ENCODE measurements around the gene KCTD16.

Gene KCTD16

DNA sequence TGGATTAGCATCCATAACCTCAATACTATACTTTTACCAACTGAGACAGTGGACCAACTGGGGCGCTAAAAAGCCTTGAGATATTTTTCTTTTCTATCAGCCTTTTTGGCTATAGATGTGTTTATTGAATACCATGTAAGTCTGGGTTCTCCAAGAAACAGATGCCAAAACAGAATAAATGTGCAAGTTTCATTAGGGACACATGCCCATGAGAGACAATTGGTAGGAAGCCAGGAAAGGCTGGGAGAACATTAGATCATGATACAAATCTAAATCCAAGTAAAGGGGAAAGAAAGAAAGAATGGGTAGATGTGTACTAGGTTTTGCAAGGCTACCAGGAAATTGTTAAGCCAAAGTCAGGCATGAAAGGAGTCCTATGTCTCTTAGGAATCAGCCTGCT is 152.5 kb downstream of the KCTD16 start:
- Histone ChIP-seq H3K27me3 (ENCODE audit: insufficient read depth, low read depth, severe bottlenecking) (no peaks in the 10 kb centered on the region), H3K36me3 (no peaks in the 10 kb centered on the region), H3K27ac (no peak overlapping the region), H3K4me3 (ENCODE audit: low read depth, low read length) (no peak overlapping the region), H3K9me3 (ENCODE audit: severe bottlenecking) (no peaks in the 10 kb centered on the region)
- TF ChIP-seq, protein P1, sequence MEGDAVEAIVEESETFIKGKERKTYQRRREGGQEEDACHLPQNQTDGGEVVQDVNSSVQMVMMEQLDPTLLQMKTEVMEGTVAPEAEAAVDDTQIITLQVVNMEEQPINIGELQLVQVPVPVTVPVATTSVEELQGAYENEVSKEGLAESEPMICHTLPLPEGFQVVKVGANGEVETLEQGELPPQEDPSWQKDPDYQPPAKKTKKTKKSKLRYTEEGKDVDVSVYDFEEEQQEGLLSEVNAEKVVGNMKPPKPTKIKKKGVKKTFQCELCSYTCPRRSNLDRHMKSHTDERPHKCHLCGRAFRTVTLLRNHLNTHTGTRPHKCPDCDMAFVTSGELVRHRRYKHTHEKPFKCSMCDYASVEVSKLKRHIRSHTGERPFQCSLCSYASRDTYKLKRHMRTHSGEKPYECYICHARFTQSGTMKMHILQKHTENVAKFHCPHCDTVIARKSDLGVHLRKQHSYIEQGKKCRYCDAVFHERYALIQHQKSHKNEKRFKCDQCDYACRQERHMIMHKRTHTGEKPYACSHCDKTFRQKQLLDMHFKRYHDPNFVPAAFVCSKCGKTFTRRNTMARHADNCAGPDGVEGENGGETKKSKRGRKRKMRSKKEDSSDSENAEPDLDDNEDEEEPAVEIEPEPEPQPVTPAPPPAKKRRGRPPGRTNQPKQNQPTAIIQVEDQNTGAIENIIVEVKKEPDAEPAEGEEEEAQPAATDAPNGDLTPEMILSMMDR (IDR thresholded peaks at IDR 0.05; ENCODE audit: low read depth, low read length): no peak
- no peak for DNase-seq

DNA sequence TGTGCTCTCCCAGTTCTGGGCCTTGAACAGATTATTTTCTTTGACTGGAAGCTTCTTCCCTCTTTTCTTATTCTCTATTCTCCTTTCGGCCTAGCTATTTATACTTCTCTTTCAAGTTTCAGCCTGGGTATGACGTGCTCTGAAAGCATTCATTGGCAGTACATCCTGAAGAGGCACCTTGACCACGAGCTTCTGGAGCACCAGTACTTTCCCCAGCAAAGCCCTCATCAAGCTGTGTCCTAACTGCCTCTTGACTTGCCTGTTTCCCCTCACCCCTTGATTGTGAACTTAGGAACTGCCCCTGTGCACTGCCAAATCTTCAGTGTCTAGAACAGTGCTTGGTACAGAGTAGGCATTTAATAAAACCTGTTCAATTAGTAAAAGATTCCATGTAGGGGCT is 154.9 kb downstream of the KCTD16 start:
- Histone ChIP-seq H3K36me3 (no peaks in the 10 kb centered on the region), H3K27me3 (ENCODE audit: insufficient read depth, low read depth, severe bottlenecking) (no peaks in the 10 kb centered on the region), H3K9me3 (ENCODE audit: severe bottlenecking) (no peaks in the 10 kb centered on the region), H3K27ac (no peak overlapping the region), H3K4me3 (ENCODE audit: low read depth, low read length) (no peak overlapping the region)
- TF ChIP-seq, protein P1 (IDR thresholded peaks at IDR 0.05; ENCODE audit: low read depth, low read length): no peak
- no peak for DNase-seq

DNA sequence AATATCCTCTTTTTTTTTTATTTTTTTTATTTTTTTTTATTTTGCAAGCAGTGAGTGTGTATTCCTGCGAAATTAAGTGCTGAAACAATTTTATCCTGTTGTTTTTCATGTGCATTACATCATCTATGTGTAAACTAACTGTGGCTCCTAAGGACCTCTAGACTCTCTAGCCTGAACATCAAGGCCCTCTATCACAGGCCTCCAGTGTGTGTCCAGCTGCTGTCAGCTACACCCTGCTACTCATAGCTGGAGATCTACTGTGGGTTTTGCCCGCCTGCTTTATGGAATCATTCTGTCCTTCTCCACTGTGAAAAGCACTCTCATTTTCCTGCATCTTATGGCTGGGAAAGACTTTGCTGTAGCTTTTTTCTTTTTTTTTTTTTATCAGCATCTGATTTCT is 157.8 kb downstream of the KCTD16 start:
- Histone ChIP-seq H3K9me3 (ENCODE audit: severe bottlenecking) (peaks cover 2% of the 10 kb centered on the region), H3K27ac (no peak overlapping the region), H3K4me3 (ENCODE audit: low read depth, low read length) (no peak overlapping the region), H3K36me3 (no peaks in the 10 kb centered on the region), H3K27me3 (ENCODE audit: insufficient read depth, low read depth, severe bottlenecking) (no peaks in the 10 kb centered on the region)
- DNase-seq: no peak
- TF ChIP-seq, protein P1 (IDR thresholded peaks at IDR 0.05; ENCODE audit: low read depth, low read length): no peak

GRCh38 chr5:144328980-144329379 is 158.3 kb downstream of the KCTD16 start:
- H3K27me3 ChIP-seq (ENCODE audit: insufficient read depth, low read depth, severe bottlenecking): no peaks in the 10 kb centered on the region
- DNase-seq: no peak
- no peaks in the 10 kb centered on the region for H3K36me3 ChIP-seq
- TF ChIP-seq, protein P1 (IDR thresholded peaks at IDR 0.05; ENCODE audit: low read depth, low read length): no peak
- peaks cover 2% of the 10 kb centered on the region for H3K9me3 ChIP-seq (ENCODE audit: severe bottlenecking)
- no peak overlapping the region for H3K27ac ChIP-seq
- H3K4me3 ChIP-seq (ENCODE audit: low read depth, low read length): no peak overlapping the region

DNA sequence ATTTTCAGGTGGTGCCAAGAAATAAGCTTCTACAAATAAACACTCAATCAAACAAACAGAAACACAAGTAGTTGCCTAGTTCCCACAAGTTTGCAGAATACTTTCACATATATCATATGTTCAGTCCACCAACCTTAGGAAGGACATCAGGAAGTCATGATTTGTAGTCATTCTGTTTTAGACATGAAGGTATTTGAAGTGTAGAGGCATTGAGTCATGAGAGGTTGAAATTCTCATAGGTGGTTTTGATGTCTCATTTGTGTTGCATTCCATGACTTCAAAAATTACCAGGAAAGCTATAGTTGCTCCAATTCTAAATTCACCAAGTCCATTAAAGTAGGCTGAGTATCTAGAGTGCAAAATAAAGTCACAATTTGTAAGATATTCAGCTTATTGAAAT is 159.0 kb downstream of the KCTD16 start:
- TF ChIP-seq, protein P1 (IDR thresholded peaks at IDR 0.05; ENCODE audit: low read depth, low read length): no peak
- peaks cover 2% of the 10 kb centered on the region for H3K9me3 ChIP-seq (ENCODE audit: severe bottlenecking)
- H3K36me3 ChIP-seq: no peaks in the 10 kb centered on the region
- no peaks in the 10 kb centered on the region for H3K27me3 ChIP-seq (ENCODE audit: insufficient read depth, low read depth, severe bottlenecking)
- H3K27ac ChIP-seq: no peak overlapping the region
- H3K4me3 ChIP-seq (ENCODE audit: low read depth, low read length): no peak overlapping the region
- no peak for DNase-seq

DNA sequence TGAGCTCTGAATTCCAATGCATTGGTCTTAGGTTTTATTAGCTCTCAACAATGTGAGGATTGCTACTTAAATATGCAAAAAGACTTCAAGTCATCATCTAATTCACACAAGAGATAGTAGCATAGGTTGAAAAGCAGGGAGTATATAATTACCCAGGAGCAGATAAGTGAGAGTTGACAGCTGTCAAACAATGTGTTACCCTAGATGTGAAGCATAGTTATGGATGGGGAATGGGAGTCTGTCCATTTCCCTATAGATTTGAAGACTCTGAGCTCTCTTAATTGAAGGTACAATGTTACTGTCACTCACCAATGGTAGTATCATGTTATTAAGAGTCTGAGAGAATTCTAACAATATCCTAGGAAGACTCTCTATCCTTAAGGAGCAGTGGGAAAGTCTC is 160.7 kb downstream of the KCTD16 start:
- TF ChIP-seq, protein P1 (IDR thresholded peaks at IDR 0.05; ENCODE audit: low read depth, low read length): no peak
- Histone ChIP-seq H3K4me3 (ENCODE audit: low read depth, low read length) (no peak overlapping the region), H3K9me3 (ENCODE audit: severe bottlenecking) (peaks cover 2% of the 10 kb centered on the region), H3K27ac (no peak overlapping the region), H3K27me3 (ENCODE audit: insufficient read depth, low read depth, severe bottlenecking) (no peaks in the 10 kb centered on the region), H3K36me3 (no peaks in the 10 kb centered on the region)
- DNase-seq: no peak
